GM19351 (cell line): ENCODE data around the gene S100A4.
"Not testable (repeated sequence)": the region's sequence is repeated elsewhere in the genome, so short reads cannot be mapped to it uniquely, and the experiment has no call there.

Experiments used
- ATAC-seq: cut with Tn5 transposase; IDR thresholded peaks from one replicate; pipeline ENCODE4 v1.9.1; 2021; ENCODE audit warnings: mild to moderate bottlenecking, moderate library complexity; ENCODE audit not compliant: unreplicated experiment

Gene S100A4

DNA sequence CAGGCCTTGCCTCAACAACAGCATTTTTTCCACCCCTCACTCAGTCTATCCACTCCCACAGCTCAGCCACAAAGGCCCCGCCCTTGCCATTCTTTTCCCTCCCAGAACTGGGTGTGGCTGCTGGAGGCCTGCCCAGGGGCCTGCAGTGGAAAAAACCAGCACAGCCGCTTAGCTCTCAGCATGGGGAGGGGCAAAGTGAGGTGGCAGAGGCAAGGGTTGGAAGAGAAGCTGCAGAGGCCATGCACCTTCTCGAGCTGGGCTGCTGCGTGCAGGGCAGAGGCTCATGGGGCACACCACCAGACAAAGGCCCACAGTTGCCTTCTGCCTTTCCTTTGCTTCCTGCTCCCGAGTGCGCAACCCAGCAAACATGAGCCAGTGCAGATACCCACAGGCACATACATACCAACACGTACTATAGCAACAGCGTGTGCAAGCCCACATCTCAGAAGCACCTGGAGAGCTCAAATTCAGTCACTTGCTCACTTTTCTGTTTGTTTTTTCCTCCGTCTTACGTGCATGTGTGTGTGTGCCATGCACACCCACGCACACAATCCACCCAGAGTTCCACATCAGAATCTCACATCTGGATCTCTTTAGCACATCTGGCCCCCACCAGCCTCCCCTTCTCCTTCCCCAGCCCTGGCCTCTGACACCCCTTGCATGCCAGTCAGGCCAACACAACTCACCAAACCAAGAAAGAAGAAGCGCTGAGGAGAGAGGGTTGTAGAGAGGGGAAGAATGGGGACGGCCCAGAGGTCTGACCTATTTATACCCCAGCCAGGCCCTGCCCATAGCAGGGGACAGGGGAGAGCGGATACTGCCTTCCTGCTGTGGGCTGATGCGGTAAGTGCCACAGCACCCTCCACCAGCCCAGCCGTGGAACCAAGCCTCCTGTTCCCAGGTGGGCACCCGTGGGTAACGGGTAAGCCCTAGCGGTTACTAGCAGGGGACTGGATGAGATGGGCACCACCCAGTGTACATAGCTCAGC is at the start of gene S100A4:
Gene S100A4 (minus strand): TSS at position 740 of the 989 bp plus-strand sequence. CDS start 1,012 bp downstream, outside the sequence.
- ATAC-seq = no peak

- no peak for ATAC-seq
Observed at GRCh38 chr1:153592748-153593147, 47.1 kb upstream of the S100A4 start.

- no peak for ATAC-seq
Observed at GRCh38 chr1:153588482-153588881, 42.9 kb upstream of the S100A4 start.

GRCh38 chr1:153588033-153588432 is 42.4 kb upstream of the S100A4 start:
- ATAC-seq = not testable (repeated sequence)

- no peak for ATAC-seq
Observed at GRCh38 chr1:153587314-153587713, 41.7 kb upstream of the S100A4 start.

- ATAC-seq = no peak
Observed at GRCh38 chr1:153586347-153586746, 40.7 kb upstream of the S100A4 start.

DNA sequence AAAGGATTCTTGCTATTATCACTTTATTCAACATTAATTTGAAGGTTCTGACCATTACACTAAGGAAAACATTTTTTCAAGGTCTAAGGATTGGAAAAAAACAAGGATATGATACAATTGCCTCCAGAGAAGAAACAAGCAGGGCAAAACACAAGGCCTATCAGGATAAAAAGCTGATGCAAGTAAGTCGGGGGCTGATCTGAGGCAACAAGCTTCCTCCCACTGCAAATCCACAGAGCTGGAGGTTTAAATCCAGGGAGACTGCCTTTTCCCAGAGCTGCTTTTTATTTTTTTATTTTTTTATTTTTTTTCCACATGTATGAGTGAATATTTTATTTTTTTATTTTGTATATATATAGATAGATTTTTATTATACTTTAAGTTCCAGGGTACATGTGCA is 39.4 kb upstream of the S100A4 start:
- ATAC-seq = no peak

- no peak for ATAC-seq
Observed at GRCh38 chr1:153583976-153584375, 38.4 kb upstream of the S100A4 start.

- not testable (repeated sequence) for ATAC-seq
Observed at GRCh38 chr1:153583514-153583913, 37.9 kb upstream of the S100A4 start.

DNA sequence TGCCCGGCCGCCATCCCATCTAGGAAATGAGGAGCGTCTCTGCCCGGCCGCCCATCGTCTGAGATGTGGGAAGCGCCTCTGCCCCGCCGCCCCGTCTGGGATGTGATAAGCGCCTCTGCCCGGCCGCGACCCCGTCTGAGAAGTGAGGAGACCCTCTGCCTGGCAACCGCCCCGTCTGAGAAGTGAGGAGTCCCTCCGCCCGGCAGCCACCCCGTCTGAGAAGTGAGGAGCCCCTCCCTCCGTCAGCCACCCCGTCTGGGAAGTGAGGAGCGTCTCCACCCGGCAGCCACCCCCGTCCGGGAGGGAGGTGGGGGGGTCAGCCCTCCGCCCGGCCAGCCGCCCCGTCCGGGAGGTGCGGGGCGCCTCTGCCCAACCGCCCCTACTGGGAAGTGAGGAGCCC is 37.2 kb upstream of the S100A4 start:
- ATAC-seq = not testable (repeated sequence)

DNA sequence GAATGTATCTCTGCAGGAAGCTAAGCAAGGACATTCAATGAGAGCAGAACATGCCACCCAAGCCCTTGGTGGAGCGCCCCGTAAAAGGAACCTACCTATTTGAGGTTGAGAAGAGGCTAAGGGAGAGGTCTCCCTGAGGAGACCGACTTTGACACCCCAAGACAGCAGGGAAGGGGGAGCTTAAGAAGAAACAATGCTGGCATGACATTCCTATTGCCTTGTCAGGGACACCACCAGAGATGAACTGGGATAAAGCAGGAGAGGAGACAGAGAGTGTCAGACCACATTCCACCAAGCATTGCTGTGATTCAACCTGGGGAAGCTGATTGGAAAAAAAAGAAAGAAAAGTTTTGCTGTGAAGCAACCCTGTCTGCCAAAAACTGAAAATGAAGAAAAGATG is 33.3 kb upstream of the S100A4 start:
- ATAC-seq = no peak

DNA sequence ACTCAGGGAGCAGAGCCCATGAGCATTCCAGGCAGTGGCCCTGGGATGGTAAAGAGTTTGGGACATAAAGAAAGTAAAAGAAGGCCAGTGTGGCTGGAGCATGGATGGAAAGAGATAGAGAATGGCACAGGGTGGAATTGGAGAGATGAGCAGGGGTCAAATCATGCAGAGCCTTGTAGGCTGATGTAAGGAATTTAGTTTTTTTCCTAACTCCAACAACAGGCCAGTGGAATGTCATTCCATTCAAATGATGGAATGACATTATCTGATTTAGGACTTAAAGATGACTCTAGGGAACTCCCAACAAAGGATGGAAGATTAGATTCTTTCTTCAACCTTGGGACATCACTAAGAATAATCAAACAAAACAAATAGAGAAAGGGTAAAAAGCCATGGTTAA is 32.9 kb upstream of the S100A4 start:
- no peak for ATAC-seq

- no peak for ATAC-seq
Observed at GRCh38 chr1:153577624-153578051, 32.0 kb upstream of the S100A4 start.

- ATAC-seq = no peak
Observed at GRCh38 chr1:153577138-153577537, 31.5 kb upstream of the S100A4 start.

DNA sequence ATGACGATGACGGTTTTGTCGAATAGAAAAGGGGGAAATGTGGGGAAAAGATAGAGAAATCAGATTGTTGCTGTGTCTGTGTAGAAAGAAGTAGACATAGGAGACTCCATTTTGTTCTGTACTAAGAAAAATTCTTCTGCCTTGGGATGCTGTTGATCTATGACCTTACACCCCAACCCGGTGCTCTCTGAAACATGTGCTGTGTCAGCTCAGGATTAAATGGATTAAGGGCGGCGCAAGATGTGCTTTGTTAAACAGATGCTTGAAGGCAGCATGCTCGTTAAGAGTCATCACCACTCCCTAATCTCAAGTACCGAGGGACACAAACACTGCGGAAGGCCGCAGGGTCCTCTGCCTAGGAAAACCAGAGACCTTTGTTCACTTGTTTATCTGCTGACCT is 29.9 kb upstream of the S100A4 start:
- ATAC-seq = not testable (repeated sequence)

GRCh38 chr1:153575081-153575491 is 29.5 kb upstream of the S100A4 start:
- ATAC-seq = not testable (repeated sequence)

GRCh38 chr1:153573351-153573750 is 27.7 kb upstream of the S100A4 start:
- no peak for ATAC-seq

DNA sequence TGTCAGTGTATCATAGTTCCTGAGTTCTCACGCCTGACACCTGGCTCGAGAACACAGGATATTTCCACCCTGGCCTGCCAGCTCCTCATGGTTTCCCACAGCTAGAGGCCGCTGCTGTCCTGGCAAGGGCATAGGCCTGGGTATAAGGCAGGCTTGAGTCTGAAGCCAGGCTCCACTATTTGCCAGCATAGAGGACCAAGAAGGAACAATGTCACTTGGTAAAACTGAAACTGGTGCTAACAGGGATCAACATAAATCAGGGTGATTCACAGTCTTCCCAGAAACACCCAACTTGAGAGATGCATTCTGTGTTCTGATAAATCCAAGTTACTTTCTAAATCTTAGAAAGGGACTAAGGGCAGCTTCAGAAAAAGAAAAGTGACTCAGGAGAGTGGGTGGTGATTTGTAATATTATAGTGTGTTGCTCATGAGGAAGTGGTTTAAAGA is 27.0 kb upstream of the S100A4 start:
- ATAC-seq = no peak

DNA sequence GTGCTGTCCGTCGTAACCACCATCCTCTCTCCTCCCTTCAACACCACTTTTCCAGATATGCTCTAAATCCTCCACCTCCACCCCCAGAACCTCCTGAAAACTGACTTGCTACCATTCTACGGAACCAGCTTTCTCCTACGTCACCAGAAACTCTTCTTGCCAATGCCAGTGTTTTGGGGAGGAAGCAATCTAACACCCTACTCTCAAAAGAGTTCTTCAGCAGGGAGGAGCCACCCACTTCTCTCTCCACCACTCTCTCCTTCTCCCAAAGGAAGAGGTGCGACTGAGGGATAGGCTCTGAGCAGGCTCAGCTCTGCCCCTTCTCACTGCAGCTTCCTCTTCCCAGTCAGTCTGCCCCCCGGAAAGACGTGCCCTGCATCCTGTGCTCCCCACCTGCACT is 26.1 kb upstream of the S100A4 start:
- no peak for ATAC-seq

DNA sequence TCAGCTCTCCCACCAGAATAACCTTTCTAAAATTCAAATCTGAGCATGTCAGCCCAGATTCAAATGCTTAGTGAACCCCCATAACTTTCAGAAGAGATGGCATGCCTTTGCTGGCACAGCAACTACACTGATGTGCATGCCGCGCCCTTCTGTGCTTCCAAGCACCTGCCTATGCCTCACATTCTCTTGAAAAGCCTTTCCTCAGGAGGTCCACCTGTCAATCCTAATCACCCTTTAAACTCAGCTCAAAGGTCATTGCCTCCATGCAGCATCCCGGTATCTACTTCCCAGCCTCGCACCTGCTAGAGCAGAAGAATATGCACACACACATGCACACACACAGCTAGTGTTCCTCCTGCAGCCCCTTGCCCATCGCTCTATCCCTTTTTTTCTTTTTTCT is 25.3 kb upstream of the S100A4 start:
- ATAC-seq = no peak

- no peak for ATAC-seq
Observed at GRCh38 chr1:153569465-153569864, 23.9 kb upstream of the S100A4 start.

- ATAC-seq = no peak
Observed at GRCh38 chr1:153568367-153569099, 22.9 kb upstream of the S100A4 start.
